WTC11 (cell line): ENCODE measurements around the gene CD46. TPM values are rescaled to one million over a fixed set of nuclear protein-coding genes. Genes with fewer than 3 reads are reported as not detected.

ENCODE experiments used
- ATAC-seq: fragments of 200-7000 bp; cut with Tn5 transposase; 2 replicates; pipeline ENCODE4 v1.10.0; 2021; ENCODE audit warnings: mild to moderate bottlenecking, moderate library complexity
- Bru-seq: library from RNA; stranded (reverse); fragments of 400-500 nt; gene quantifications from one replicate; lab custom pipeline; 2021; lab: Mats Ljungman, UMichigan
- CTCF ChIA-PET: fragments of 300-600 bp; sonication (Branson Sonifier 250); formaldehyde crosslinking; loops from one replicate; lab custom pipeline; 2021; ENCODE audit warnings: antibody characterized with exemption; lab: Charles Lee
- POLR2A ChIA-PET: fragments of 350-600 bp; sonication (Branson Sonifier 250); formaldehyde crosslinking; loops from one replicate; lab custom pipeline; 2021; ENCODE audit warnings: antibody characterized with exemption; lab: Charles Lee
- DNase-seq: peaks from one replicate; pipeline ENCODE4 v3.0.0; 2021; ENCODE audit warnings: low spot score
- H3K27ac Mint-ChIP-seq: 2 replicates; pipeline ENCODE4 v1.8.0; 2021; ENCODE audit warnings: mixed read lengths
- H3K27me3 Mint-ChIP-seq: 2 replicates; pipeline ENCODE4 v1.8.0; 2021; ENCODE audit warnings: low read depth, mild to moderate bottlenecking, moderate library complexity, mixed read lengths
- H3K36me3 Mint-ChIP-seq: 2 replicates; pipeline ENCODE4 v1.8.0; 2021; ENCODE audit warnings: mixed read lengths
- H3K4me1 Mint-ChIP-seq: 2 replicates; pipeline ENCODE4 v1.8.0; 2022; ENCODE audit warnings: mixed read lengths
- H3K4me3 Mint-ChIP-seq: 2 replicates; pipeline ENCODE4 v1.8.0; 2021; ENCODE audit warnings: mild to moderate bottlenecking, moderate library complexity, mixed read lengths
- H3K9me3 Mint-ChIP-seq: 2 replicates; pipeline ENCODE4 v1.8.0; 2021; ENCODE audit warnings: mixed read lengths
- AFF4 ChIP-seq: sonication (generic); formaldehyde crosslinking; IDR thresholded peaks from 2 replicates; pipeline ENCODE4 v1.8.1; 2023; ENCODE audit warnings: mild to moderate bottlenecking, missing genetic modification reagents, borderline replicate concordance
- CREM ChIP-seq: sonication (generic); formaldehyde crosslinking; IDR thresholded peaks from 2 replicates; pipeline ENCODE4 v1.8.1; 2022; ENCODE audit warnings: mild to moderate bottlenecking, missing genetic modification reagents, moderate library complexity
- ETV6 ChIP-seq: sonication (generic); formaldehyde crosslinking; IDR thresholded peaks from 2 replicates; pipeline ENCODE4 v1.8.1; 2022; ENCODE audit warnings: mild to moderate bottlenecking, missing genetic modification reagents
- FOXP1 ChIP-seq: sonication (generic); formaldehyde crosslinking; IDR thresholded peaks from 2 replicates; pipeline ENCODE4 v1.8.0; 2022; ENCODE audit warnings: missing genetic modification reagents, mild to moderate bottlenecking, moderate library complexity, borderline replicate concordance
- GABPB1 ChIP-seq: sonication (generic); formaldehyde crosslinking; IDR thresholded peaks from 2 replicates; pipeline ENCODE4 v1.8.1; 2023; ENCODE audit warnings: mild to moderate bottlenecking, missing genetic modification reagents
- JAZF1 ChIP-seq: fragments of 250-450 bp; sonication (Bioruptor Pico); IDR thresholded peaks from 2 replicates; pipeline ENCODE4 v1.9.0; 2021; ENCODE audit warnings: moderate library complexity, mild to moderate bottlenecking, inconsistent platforms
- JUN ChIP-seq: sonication (generic); formaldehyde crosslinking; IDR thresholded peaks from 2 replicates; pipeline ENCODE4 v1.8.0; 2023; ENCODE audit warnings: mild to moderate bottlenecking, missing genetic modification reagents
- MYBL2 ChIP-seq: sonication (generic); formaldehyde crosslinking; IDR thresholded peaks from 2 replicates; pipeline ENCODE4 v1.8.1; 2023; ENCODE audit warnings: mild to moderate bottlenecking, moderate library complexity, missing genetic modification reagents
- NFYB ChIP-seq: sonication (generic); formaldehyde crosslinking; conservative IDR thresholded peaks from 2 replicates; pipeline ENCODE4 v1.8.0; 2022; ENCODE audit warnings: low read depth, missing genetic modification reagents
- NR2C2 ChIP-seq: sonication (generic); formaldehyde crosslinking; IDR thresholded peaks from 2 replicates; pipeline ENCODE4 v1.8.0; 2022; ENCODE audit warnings: mild to moderate bottlenecking, missing genetic modification reagents
- SP1 ChIP-seq: sonication (generic); formaldehyde crosslinking; conservative IDR thresholded peaks from 2 replicates; pipeline ENCODE4 v1.8.1; 2022; ENCODE audit warnings: missing genetic modification reagents
- TEAD1 ChIP-seq: sonication (generic); formaldehyde crosslinking; IDR thresholded peaks from 2 replicates; pipeline ENCODE4 v1.8.0; 2022; ENCODE audit warnings: mild to moderate bottlenecking, missing genetic modification reagents
- TEAD4 ChIP-seq: sonication (generic); formaldehyde crosslinking; IDR thresholded peaks from 2 replicates; pipeline ENCODE4 v1.8.0; 2022; ENCODE audit warnings: mild to moderate bottlenecking, missing genetic modification reagents
- ZNF219 ChIP-seq: sonication (generic); formaldehyde crosslinking; IDR thresholded peaks from 2 replicates; pipeline ENCODE4 v1.8.0; 2023; ENCODE audit warnings: missing genetic modification reagents, mild to moderate bottlenecking, borderline replicate concordance
- long read RNA-seq, 3 experiments: library from RNA in 1 of 3; library from capped mRNA in 1 of 3; library from polyadenylated mRNA in 1 of 3; unstranded in 2 of 3; stranded (forward) in 1 of 3; transcript quantifications; one replicate each; pipeline ENCODE4 v2.0.0, GENCODE V29; 2021
- total RNA-seq: library from RNA; stranded (reverse); gene quantifications from 3 replicates; pipeline ENCODE4 v1.2.3, GENCODE V29; 2021
- TF ChIP-seq, protein P1 (sequence below): sonication (generic); formaldehyde crosslinking; IDR thresholded peaks from 2 replicates; pipeline ENCODE4 v1.8.0; 2022; ENCODE audit warnings: mild to moderate bottlenecking, missing genetic modification reagents
- TF ChIP-seq, protein P2 (sequence below): sonication (generic); formaldehyde crosslinking; IDR thresholded peaks from 2 replicates; pipeline ENCODE4 v1.8.1; 2022; ENCODE audit warnings: mild to moderate bottlenecking, moderate library complexity, missing genetic modification reagents
- TF ChIP-seq, protein P3 (sequence below): sonication (generic); formaldehyde crosslinking; IDR thresholded peaks from 2 replicates; pipeline ENCODE4 v1.8.1; 2023; ENCODE audit warnings: mild to moderate bottlenecking, missing genetic modification reagents, moderate library complexity
- TF ChIP-seq, protein P4 (sequence below): sonication (generic); formaldehyde crosslinking; IDR thresholded peaks from 2 replicates; pipeline ENCODE4 v1.8.0; 2023; ENCODE audit warnings: missing genetic modification reagents
- TF ChIP-seq, protein P5 (sequence below): sonication (generic); formaldehyde crosslinking; IDR thresholded peaks from 2 replicates; pipeline ENCODE4 v1.8.0; 2022; ENCODE audit warnings: mild to moderate bottlenecking, missing genetic modification reagents
- TF ChIP-seq, protein P6 (sequence below): sonication (generic); formaldehyde crosslinking; IDR thresholded peaks from 2 replicates; pipeline ENCODE4 v1.8.0; 2023; ENCODE audit warnings: missing genetic modification reagents, mild to moderate bottlenecking, borderline replicate concordance
- TF ChIP-seq, protein P7 (sequence below): sonication (generic); formaldehyde crosslinking; IDR thresholded peaks from 2 replicates; pipeline ENCODE4 v1.8.0; 2022; ENCODE audit warnings: mild to moderate bottlenecking, missing genetic modification reagents

Gene CD46
- total RNA-seq: 138 to 150 TPM (median 147 TPM) in 3 replicates
- percentile 97 among the genes with signal in this experiment for Bru-seq, nascent RNA
- long read RNA-seq, experiment 1, full-length matches to known transcripts: 177 of 328 reads
- long read RNA-seq, experiment 1, partial matches to known transcripts: 30 of 328 reads
- long read RNA-seq, experiment 1, other reads (novel, unspliced or antisense): 121 of 328 reads
- long read RNA-seq, experiment 2, transcript CD46-203 (12 exons, 3,233 nt): major isoform, 16 of 110 reads
- long read RNA-seq, experiment 2, transcript CD46-204 (11 exons, 3,188 nt): minor isoform, 6 of 110 reads
- long read RNA-seq, experiment 2, partial matches to known transcripts: 25 of 110 reads
- long read RNA-seq, experiment 2, other reads (novel, unspliced or antisense): 60 of 110 reads
- long read RNA-seq, experiment 3, transcript CD46-204 (11 exons, 3,188 nt): minor isoform, 5 of 101 reads
- long read RNA-seq, experiment 3, transcript CD46-203 (12 exons, 3,233 nt): major isoform, 47 of 101 reads
- long read RNA-seq, experiment 3, partial matches to known transcripts: 6 of 101 reads
- long read RNA-seq, experiment 3, other reads (novel, unspliced or antisense): 34 of 101 reads

DNA sequence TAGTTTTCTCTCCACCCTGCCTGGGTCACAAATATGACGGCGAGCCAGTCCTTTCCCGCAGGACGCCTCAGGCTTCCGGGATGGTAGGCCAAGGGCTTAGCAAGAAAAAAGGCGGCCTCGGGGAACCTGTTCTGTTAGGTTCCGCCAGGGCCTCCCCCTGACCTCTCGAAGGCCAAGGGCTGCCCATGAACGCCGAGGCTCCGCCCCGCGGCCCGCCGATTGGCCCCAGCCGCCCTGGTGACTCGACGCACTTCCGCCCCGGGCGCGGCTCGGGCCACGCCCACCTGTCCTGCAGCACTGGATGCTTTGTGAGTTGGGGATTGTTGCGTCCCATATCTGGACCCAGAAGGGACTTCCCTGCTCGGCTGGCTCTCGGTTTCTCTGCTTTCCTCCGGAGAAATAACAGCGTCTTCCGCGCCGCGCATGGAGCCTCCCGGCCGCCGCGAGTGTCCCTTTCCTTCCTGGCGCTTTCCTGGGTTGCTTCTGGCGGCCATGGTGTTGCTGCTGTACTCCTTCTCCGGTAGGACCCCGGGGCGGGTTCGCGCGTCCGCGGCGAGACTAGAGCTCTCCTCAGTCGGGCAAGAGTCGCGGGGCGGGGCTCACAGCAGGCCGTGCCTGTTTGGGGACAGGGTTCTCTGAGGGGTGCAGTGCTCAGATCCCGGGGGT lies at the start of gene CD46:
CD46 (plus strand) TSS at position 265 of the 666 bp plus-strand sequence; CDS start at position 424, 159 bp downstream.
- Mint-ChIP-seq H3K9me3 (peaks cover 7% of the 10 kb centered on the region; the same call in 1 of the 2 replicates), H3K27ac (peak within 1 kb of the TSS; percentile 95), H3K27me3 (no peaks in the 10 kb centered on the region), H3K4me1 (peaks cover 73% of the 10 kb centered on the region), H3K36me3 (peaks cover 9% of the 10 kb centered on the region), H3K4me3 (peak within 1 kb of the TSS; percentile 99)
- POLR2A ChIA-PET: no interaction called here
- CTCF ChIA-PET: interaction anchor here (0.9 to 2.1 kb wide), 3 partner anchors 46 to 724 kb away, joined by 3 to 9 read pairs (median 4); no protein-coding TSS in a partner anchor
- DNase-seq (peak; percentile 96), ATAC-seq (peak; percentile 94)
- TF ChIP-seq TEAD4: no peak; the same call in 1 of the 2 replicates
- TF ChIP-seq, protein P1, sequence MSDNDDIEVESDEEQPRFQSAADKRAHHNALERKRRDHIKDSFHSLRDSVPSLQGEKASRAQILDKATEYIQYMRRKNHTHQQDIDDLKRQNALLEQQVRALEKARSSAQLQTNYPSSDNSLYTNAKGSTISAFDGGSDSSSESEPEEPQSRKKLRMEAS (CRISPR knock-in tag): peak; percentile 68
- TF ChIP-seq, protein P2, sequence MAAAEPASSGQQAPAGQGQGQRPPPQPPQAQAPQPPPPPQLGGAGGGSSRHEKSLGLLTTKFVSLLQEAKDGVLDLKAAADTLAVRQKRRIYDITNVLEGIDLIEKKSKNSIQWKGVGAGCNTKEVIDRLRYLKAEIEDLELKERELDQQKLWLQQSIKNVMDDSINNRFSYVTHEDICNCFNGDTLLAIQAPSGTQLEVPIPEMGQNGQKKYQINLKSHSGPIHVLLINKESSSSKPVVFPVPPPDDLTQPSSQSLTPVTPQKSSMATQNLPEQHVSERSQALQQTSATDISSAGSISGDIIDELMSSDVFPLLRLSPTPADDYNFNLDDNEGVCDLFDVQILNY (CRISPR knock-in tag): no peak
- TF ChIP-seq TEAD1 (CRISPR knock-in tag): 0 out of 2 replicates have a peak, but pooled peaks have one; percentile 19
- TF ChIP-seq, protein P3, sequence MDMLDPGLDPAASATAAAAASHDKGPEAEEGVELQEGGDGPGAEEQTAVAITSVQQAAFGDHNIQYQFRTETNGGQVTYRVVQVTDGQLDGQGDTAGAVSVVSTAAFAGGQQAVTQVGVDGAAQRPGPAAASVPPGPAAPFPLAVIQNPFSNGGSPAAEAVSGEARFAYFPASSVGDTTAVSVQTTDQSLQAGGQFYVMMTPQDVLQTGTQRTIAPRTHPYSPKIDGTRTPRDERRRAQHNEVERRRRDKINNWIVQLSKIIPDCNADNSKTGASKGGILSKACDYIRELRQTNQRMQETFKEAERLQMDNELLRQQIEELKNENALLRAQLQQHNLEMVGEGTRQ (CRISPR knock-in tag): peak; percentile 92
- TF ChIP-seq ZNF219 (CRISPR knock-in tag): peak; percentile 61; the same call in 1 of the 2 replicates
- peak; percentile 42; the same call in 1 of the 2 replicates for TF ChIP-seq ETV6 (CRISPR knock-in tag)
- TF ChIP-seq GABPB1 (CRISPR knock-in tag): peak; percentile 57
- TF ChIP-seq SP1 (CRISPR knock-in tag): peak; percentile 96
- 0 out of 2 replicates have a peak, but pooled peaks have one; percentile 45 for TF ChIP-seq JUN
- TF ChIP-seq, protein P4, sequence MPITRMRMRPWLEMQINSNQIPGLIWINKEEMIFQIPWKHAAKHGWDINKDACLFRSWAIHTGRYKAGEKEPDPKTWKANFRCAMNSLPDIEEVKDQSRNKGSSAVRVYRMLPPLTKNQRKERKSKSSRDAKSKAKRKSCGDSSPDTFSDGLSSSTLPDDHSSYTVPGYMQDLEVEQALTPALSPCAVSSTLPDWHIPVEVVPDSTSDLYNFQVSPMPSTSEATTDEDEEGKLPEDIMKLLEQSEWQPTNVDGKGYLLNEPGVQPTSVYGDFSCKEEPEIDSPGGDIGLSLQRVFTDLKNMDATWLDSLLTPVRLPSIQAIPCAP (CRISPR knock-in tag): peak; percentile 12; the same call in 1 of the 2 replicates
- TF ChIP-seq MYBL2: 0 out of 2 replicates have a peak, but pooled peaks have one; percentile 51
- peak; percentile 34; the same call in 1 of the 2 replicates for TF ChIP-seq CREM
- no peak for TF ChIP-seq NR2C2 (CRISPR knock-in tag)
- TF ChIP-seq AFF4 (CRISPR knock-in tag): no peak
- TF ChIP-seq, protein P5, sequence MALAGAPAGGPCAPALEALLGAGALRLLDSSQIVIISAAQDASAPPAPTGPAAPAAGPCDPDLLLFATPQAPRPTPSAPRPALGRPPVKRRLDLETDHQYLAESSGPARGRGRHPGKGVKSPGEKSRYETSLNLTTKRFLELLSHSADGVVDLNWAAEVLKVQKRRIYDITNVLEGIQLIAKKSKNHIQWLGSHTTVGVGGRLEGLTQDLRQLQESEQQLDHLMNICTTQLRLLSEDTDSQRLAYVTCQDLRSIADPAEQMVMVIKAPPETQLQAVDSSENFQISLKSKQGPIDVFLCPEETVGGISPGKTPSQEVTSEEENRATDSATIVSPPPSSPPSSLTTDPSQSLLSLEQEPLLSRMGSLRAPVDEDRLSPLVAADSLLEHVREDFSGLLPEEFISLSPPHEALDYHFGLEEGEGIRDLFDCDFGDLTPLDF (CRISPR knock-in tag): peak; percentile 36; the same call in 1 of the 2 replicates
- TF ChIP-seq NFYB (CRISPR knock-in tag): peak; percentile 88
- TF ChIP-seq, protein P6, sequence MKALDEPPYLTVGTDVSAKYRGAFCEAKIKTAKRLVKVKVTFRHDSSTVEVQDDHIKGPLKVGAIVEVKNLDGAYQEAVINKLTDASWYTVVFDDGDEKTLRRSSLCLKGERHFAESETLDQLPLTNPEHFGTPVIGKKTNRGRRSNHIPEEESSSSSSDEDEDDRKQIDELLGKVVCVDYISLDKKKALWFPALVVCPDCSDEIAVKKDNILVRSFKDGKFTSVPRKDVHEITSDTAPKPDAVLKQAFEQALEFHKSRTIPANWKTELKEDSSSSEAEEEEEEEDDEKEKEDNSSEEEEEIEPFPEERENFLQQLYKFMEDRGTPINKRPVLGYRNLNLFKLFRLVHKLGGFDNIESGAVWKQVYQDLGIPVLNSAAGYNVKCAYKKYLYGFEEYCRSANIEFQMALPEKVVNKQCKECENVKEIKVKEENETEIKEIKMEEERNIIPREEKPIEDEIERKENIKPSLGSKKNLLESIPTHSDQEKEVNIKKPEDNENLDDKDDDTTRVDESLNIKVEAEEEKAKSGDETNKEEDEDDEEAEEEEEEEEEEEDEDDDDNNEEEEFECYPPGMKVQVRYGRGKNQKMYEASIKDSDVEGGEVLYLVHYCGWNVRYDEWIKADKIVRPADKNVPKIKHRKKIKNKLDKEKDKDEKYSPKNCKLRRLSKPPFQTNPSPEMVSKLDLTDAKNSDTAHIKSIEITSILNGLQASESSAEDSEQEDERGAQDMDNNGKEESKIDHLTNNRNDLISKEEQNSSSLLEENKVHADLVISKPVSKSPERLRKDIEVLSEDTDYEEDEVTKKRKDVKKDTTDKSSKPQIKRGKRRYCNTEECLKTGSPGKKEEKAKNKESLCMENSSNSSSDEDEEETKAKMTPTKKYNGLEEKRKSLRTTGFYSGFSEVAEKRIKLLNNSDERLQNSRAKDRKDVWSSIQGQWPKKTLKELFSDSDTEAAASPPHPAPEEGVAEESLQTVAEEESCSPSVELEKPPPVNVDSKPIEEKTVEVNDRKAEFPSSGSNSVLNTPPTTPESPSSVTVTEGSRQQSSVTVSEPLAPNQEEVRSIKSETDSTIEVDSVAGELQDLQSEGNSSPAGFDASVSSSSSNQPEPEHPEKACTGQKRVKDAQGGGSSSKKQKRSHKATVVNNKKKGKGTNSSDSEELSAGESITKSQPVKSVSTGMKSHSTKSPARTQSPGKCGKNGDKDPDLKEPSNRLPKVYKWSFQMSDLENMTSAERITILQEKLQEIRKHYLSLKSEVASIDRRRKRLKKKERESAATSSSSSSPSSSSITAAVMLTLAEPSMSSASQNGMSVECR: 0 out of 2 replicates have a peak, but pooled peaks have one; percentile 30
- TF ChIP-seq, protein P7, sequence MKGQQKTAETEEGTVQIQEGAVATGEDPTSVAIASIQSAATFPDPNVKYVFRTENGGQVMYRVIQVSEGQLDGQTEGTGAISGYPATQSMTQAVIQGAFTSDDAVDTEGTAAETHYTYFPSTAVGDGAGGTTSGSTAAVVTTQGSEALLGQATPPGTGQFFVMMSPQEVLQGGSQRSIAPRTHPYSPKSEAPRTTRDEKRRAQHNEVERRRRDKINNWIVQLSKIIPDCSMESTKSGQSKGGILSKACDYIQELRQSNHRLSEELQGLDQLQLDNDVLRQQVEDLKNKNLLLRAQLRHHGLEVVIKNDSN (CRISPR knock-in tag): peak; percentile 94
- peak; percentile 56; the same call in 1 of the 2 replicates for TF ChIP-seq FOXP1
- no peak for TF ChIP-seq JAZF1 (CRISPR knock-in tag)
